ENCODE measurements around the gene IGSF9.

GRCh38 chr1:159994896-159995295 is 49.5 kb upstream of the IGSF9 start:
- TF ChIP-seq NFRKB (IDR thresholded peaks at IDR 0.05): no peak
- TF ChIP-seq TARDBP (IDR thresholded peaks at IDR 0.05): no peak
- TF ChIP-seq SP1 (IDR thresholded peaks at IDR 0.05): no peak
